Endothelial cell of umbilical vein (primary cell): ENCODE results near the gene AXIN2. TPM values are rescaled to one million over a fixed set of nuclear protein-coding genes. Genes with fewer than 3 reads are reported as not detected.

ENCODE experiments used
- BruUV-seq: library from RNA; stranded (reverse); fragments of 400-500 nt; replicated peaks from 2 replicates; lab custom pipeline; 2021; lab: Mats Ljungman, UMichigan
- CTCF ChIA-PET: fragments of 300-600, 350-600 bp; sonication (Branson Sonifier 250); formaldehyde crosslinking; loops from one replicate; lab custom pipeline; 2021; ENCODE audit warnings: antibody characterized with exemption, inconsistent platforms; lab: Charles Lee
- POLR2A ChIA-PET: fragments of 300-600, 350-600 bp; sonication (Branson Sonifier 250); formaldehyde crosslinking; loops from one replicate; lab custom pipeline; 2021; ENCODE audit warnings: antibody characterized with exemption, inconsistent platforms; lab: Charles Lee
- DNase-seq: peaks from one replicate; pipeline ENCODE4 v3.0.0-alpha.2; 2011; ENCODE audit warnings: low read depth, low spot score
- FAIRE-seq: peaks from 2 replicates; lab custom pipeline; 2011; peaks lifted over from hg19 to GRCh38; lab: Jason Lieb, UNC
- H2AFZ ChIP-seq: 2 replicates; pipeline ENCODE4 v1.6.0; 2012; ENCODE audit warnings: low read depth, low read length, control low read depth, inconsistent platforms
- H3K27ac ChIP-seq: 2 replicates; pipeline ENCODE4 v1.5.1; 2011; ENCODE audit warnings: low read depth, mild to moderate bottlenecking, control low read depth, low read length, moderate library complexity; ENCODE audit not compliant: insufficient read depth
- H3K27me3 ChIP-seq, 2 experiments: 2 replicates each; pipeline versions ENCODE4 v1.6.0 to v1.6.1; 2011; ENCODE audit warnings: low read length in 2 of 2, mixed read lengths in 1 of 2; ENCODE audit not compliant: control insufficient read depth in 2 of 2, insufficient read depth in 2 of 2
- H3K36me3 ChIP-seq, 2 experiments: 2 replicates in 1 of 2; 3 replicates in 1 of 2; pipeline ENCODE4 v1.5.1; 2011; ENCODE audit warnings: low read length in 2 of 2, mild to moderate bottlenecking in 1 of 2, moderate library complexity in 1 of 2; ENCODE audit not compliant: control insufficient read depth in 2 of 2, insufficient read depth in 2 of 2; ENCODE audit errors: extremely low read depth in 1 of 2
- H3K4me1 ChIP-seq: 3 replicates; pipeline ENCODE4 v1.5.1; 2011; ENCODE audit warnings: mild to moderate bottlenecking, low read length; ENCODE audit not compliant: control insufficient read depth, insufficient read depth; ENCODE audit errors: extremely low read depth
- H3K4me2 ChIP-seq: 2 replicates; pipeline ENCODE4 v1.6.1; 2011; ENCODE audit warnings: low read length, control low read depth, mixed read lengths; ENCODE audit not compliant: insufficient read depth
- H3K4me3 ChIP-seq, 3 experiments: fragments of 200-600 bp in 1 of 3; sonication (generic), shearing (Covaris generic) in 1 of 3; replicated peaks in 1 of 3; 2 replicates each; pipeline ENCODE4 v1.5.1; 2011 to 2016; ENCODE audit warnings: control low read depth in 3 of 3, low read length in 3 of 3, mild to moderate bottlenecking in 2 of 3, inconsistent platforms in 1 of 3, low read depth in 1 of 3, moderate library complexity in 1 of 3; ENCODE audit not compliant: insufficient read depth in 1 of 3
- H3K79me2 ChIP-seq: 2 replicates; pipeline ENCODE4 v1.6.0; 2012; ENCODE audit warnings: low read length, inconsistent platforms; ENCODE audit not compliant: control insufficient read depth, insufficient read depth
- H3K9ac ChIP-seq: replicated peaks from 2 replicates; pipeline ENCODE3; 2011; ENCODE audit warnings: low read length, control low read depth; ENCODE audit not compliant: insufficient read depth; ENCODE audit errors: extremely low read depth
- H3K9me1 ChIP-seq: replicated peaks from 3 replicates; pipeline ENCODE4 v1.6.0; 2011; ENCODE audit warnings: mild to moderate bottlenecking, low read length; ENCODE audit not compliant: control insufficient read depth, insufficient read depth; ENCODE audit errors: extremely low read depth
- H3K9me3 ChIP-seq: replicated peaks from 2 replicates; pipeline ENCODE4 v1.5.1; 2012; ENCODE audit warnings: low read length, inconsistent platforms; ENCODE audit not compliant: control insufficient read depth, insufficient read depth
- H4K20me1 ChIP-seq: replicated peaks from 2 replicates; pipeline ENCODE3; 2011; ENCODE audit warnings: mild to moderate bottlenecking, low read length; ENCODE audit not compliant: control insufficient read depth, insufficient read depth; ENCODE audit errors: extremely low read depth
- EZH2 ChIP-seq: IDR thresholded peaks from 2 replicates; pipeline ENCODE4 v1.6.1; 2012; ENCODE audit warnings: borderline replicate concordance, low read depth, mild to moderate bottlenecking, moderate library complexity, low read length, inconsistent platforms; ENCODE audit not compliant: severe bottlenecking
- FOS ChIP-seq: IDR thresholded peaks from 2 replicates; pipeline ENCODE4 v1.6.1; 2011; ENCODE audit warnings: mild to moderate bottlenecking, low read length, moderate library complexity, borderline replicate concordance; ENCODE audit not compliant: insufficient read depth
- GATA2 ChIP-seq: IDR thresholded peaks from 2 replicates; pipeline ENCODE4 v1.7.0; 2011; ENCODE audit warnings: low read depth, mild to moderate bottlenecking, moderate library complexity, mixed read lengths, low read length; ENCODE audit not compliant: insufficient read length, insufficient read depth
- POLR2A ChIP-seq: IDR thresholded peaks from 2 replicates; pipeline ENCODE4 v1.6.1; 2012; ENCODE audit warnings: low read depth, mild to moderate bottlenecking, control low read depth, low read length
- POLR2AphosphoS5 ChIP-seq: IDR thresholded peaks from 2 replicates; pipeline ENCODE4 v1.6.1; 2012; ENCODE audit warnings: low read depth, mild to moderate bottlenecking, control low read depth, low read length, moderate library complexity; ENCODE audit not compliant: insufficient read depth
- dilution Hi-C: fragments of 300-500 bp; cut with MboI; formaldehyde crosslinking; loops from one replicate; pipeline ENCODE4 v1.15.0; 2019; ENCODE audit warnings: low sequenced_read_pairs; ENCODE audit not compliant: extremely low pct_ligation_motif_present
- intact Hi-C: fragments of 100-400 bp; cut with micrococcal nuclease; formaldehyde crosslinking; loops from one replicate; pipeline ENCODE4 v1.10.0; 2022
- polyA plus RNA-seq, 4 experiments: library from polyadenylated mRNA; depleted of rRNA in 3 of 4; stranded (reverse) in 3 of 4; unstranded in 1 of 4; fragments of >200 nt; gene quantifications; 2 replicates each; pipeline versions ENCODE4 v1.2.1 to v1.2.3, GENCODE V29; 2011 to 2012; ENCODE audit warnings: missing spikeins in 1 of 4
- total RNA-seq: library from RNA; stranded (reverse); gene quantifications from 2 replicates; pipeline ENCODE4 v1.2.3, GENCODE V29; 2021
- TF ChIP-seq, protein P1 (sequence below): IDR thresholded peaks from 2 replicates; pipeline ENCODE4 v1.6.1; 2011; ENCODE audit not compliant: insufficient read depth, insufficient read length
- TF ChIP-seq, protein P2 (sequence below), 2 donors: IDR thresholded peaks; 1 replicate in 1 of 2; 2 replicates in 1 of 2; pipeline ENCODE4 v1.5.1; 2011; ENCODE audit warnings: low read length in 2 of 2, mild to moderate bottlenecking in 2 of 2, moderate library complexity in 2 of 2, control low read depth in 1 of 2, inconsistent platforms in 1 of 2, low read depth in 1 of 2; ENCODE audit not compliant: insufficient read depth in 1 of 2; ENCODE audit errors: extremely low read depth in 1 of 2

AXIN2 gene
- total and polyA plus RNA-seq, 2 donors (not counting 3 experiments of a cell fraction or from before 2014, with no cell fraction given): 1.3 to 3.0 TPM

DNA sequence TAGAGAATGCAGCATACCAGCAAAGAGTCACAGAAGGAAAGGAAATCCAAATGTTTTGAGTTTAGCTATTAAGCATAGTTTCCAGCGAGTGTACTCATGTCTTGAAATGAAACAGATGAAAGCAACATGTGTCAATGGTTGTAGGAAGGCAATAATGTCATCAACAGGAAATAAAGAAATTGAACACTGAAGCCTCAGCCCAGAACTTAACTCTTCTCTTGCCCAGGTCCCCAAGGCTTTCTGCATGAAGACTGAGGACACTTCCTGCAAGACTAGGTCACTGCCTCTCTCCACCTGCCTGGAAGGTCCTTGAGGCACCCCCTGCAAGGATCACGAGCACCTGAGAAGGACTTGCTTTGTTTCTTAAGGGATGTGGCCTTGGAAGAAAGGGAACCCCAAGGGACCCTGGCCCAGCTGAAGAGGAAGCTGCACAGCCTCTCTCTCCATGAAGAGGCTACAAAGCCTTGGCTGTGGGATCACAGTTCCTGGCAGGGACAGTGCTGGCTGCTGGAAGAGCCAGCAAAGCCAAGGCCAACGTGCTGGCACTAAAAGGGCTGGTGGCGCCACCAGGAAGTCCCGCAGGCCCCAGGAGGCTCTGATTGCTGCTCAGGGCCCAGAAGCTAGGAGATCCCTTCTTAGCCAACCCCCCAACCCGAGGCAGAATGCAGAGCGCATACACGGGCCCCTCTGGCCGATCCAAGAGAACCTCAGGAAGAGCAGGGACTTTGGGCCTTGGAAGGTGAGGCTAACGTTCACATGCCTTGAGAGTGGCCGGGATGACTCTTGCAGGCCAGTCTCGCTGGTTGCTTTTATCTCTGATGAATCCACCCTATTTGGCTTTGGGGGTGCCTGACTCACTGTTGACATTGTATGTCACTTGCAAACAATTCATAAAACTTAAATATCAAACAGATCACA, 23.4 kb upstream of the AXIN2 start:
- intact Hi-C loops (no loop called here), dilution Hi-C loops (no loop called here)
- Histone ChIP-seq H3K36me3 (no peaks in the 10 kb centered on the region), H3K79me2 (no peaks in the 10 kb centered on the region), H3K9me1 (no peaks in the 10 kb centered on the region), H2AFZ (no peak overlapping the region), H4K20me1 (no peaks in the 10 kb centered on the region), H3K9ac (no peak overlapping the region), H3K4me2 (no peak overlapping the region), H3K27ac (no peak overlapping the region), H3K4me3 (no peak overlapping the region), H3K9me3 (no peaks in the 10 kb centered on the region), H3K27me3 (no peaks in the 10 kb centered on the region), H3K4me1 (no peaks in the 10 kb centered on the region)
- POLR2A ChIA-PET: no interaction called here
- TF ChIP-seq POLR2AphosphoS5: no peak
- TF ChIP-seq, protein P1, sequence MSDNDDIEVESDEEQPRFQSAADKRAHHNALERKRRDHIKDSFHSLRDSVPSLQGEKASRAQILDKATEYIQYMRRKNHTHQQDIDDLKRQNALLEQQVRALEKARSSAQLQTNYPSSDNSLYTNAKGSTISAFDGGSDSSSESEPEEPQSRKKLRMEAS: no peak
- TF ChIP-seq POLR2A: no peak
- no peak for TF ChIP-seq EZH2
- no peak for TF ChIP-seq GATA2
- TF ChIP-seq FOS: no peak
- TF ChIP-seq, protein P2, sequence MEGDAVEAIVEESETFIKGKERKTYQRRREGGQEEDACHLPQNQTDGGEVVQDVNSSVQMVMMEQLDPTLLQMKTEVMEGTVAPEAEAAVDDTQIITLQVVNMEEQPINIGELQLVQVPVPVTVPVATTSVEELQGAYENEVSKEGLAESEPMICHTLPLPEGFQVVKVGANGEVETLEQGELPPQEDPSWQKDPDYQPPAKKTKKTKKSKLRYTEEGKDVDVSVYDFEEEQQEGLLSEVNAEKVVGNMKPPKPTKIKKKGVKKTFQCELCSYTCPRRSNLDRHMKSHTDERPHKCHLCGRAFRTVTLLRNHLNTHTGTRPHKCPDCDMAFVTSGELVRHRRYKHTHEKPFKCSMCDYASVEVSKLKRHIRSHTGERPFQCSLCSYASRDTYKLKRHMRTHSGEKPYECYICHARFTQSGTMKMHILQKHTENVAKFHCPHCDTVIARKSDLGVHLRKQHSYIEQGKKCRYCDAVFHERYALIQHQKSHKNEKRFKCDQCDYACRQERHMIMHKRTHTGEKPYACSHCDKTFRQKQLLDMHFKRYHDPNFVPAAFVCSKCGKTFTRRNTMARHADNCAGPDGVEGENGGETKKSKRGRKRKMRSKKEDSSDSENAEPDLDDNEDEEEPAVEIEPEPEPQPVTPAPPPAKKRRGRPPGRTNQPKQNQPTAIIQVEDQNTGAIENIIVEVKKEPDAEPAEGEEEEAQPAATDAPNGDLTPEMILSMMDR (IDR thresholded peaks at IDR 0.05; ENCODE audit: extremely low read depth in 1 of 2, insufficient read depth in 1 of 2, low read depth in 1 of 2, low read length in 2 of 2): no peak
- no TSS peak for BruUV-seq
- DNase-seq (no peak), FAIRE-seq (no peak)
- CTCF ChIA-PET: no interaction called here
